Kidney (tissue), 14 donors: ENCODE measurements around the gene SYNPO2. TPM values are rescaled to one million over a fixed set of nuclear protein-coding genes. Genes with fewer than 3 reads are reported as not detected.

Source experiments
- DNase-seq, 5 donors: peaks; one replicate each; pipeline ENCODE4 v3.0.0-alpha.2; 2013 to 2020
- FAIRE-seq: peaks from 2 replicates; lab custom pipeline; 2012; peaks lifted over from hg19 to GRCh38; lab: Jason Lieb, UNC
- H3K27ac ChIP-seq, 2 donors: one replicate each; pipeline ENCODE4 v1.7.0; 2013; ENCODE audit warnings: low read depth in 2 of 2, low read length in 2 of 2, inconsistent platforms in 1 of 2
- H3K27me3 ChIP-seq: one replicate; pipeline ENCODE4 v1.7.1; 2013; ENCODE audit warnings: low read length, inconsistent platforms; ENCODE audit not compliant: control insufficient read depth, insufficient read depth
- H3K36me3 ChIP-seq, 3 donors: one replicate each; pipeline versions ENCODE4 v1.7.0 to v1.7.1; 2013; ENCODE audit warnings: low read length in 3 of 3, control low read depth in 1 of 3, inconsistent platforms in 1 of 3; ENCODE audit not compliant: insufficient read depth in 3 of 3, control insufficient read depth in 2 of 3
- H3K4me1 ChIP-seq, 3 donors: one replicate each; pipeline versions ENCODE4 v1.7.0 to v1.7.1; 2013; ENCODE audit warnings: low read length in 3 of 3, inconsistent platforms in 1 of 3, low read depth in 1 of 3; ENCODE audit not compliant: control insufficient read depth in 2 of 3, insufficient read depth in 2 of 3
- H3K4me3 ChIP-seq, 3 donors: one replicate each; pipeline versions ENCODE4 v1.7.0 to v1.8.1; 2013; ENCODE audit warnings: low read length in 3 of 3, control low read depth in 1 of 3, inconsistent platforms in 1 of 3
- H3K9ac ChIP-seq, 3 donors: one replicate each; pipeline versions ENCODE4 v1.7.0 to v1.7.1; 2013; ENCODE audit warnings: low read length in 3 of 3, control low read depth in 1 of 3, inconsistent platforms in 1 of 3
- H3K9me3 ChIP-seq, 3 donors: one replicate each; pipeline versions ENCODE4 v1.7.0 to v1.7.1; 2013; ENCODE audit warnings: low read length in 3 of 3, control low read depth in 1 of 3, inconsistent platforms in 1 of 3; ENCODE audit not compliant: control insufficient read depth in 2 of 3, insufficient read depth in 1 of 3
- CTCF ChIP-seq: IDR thresholded peaks from 3 replicates; pipeline ENCODE4 v1.5.1; 2012; ENCODE audit warnings: mild to moderate bottlenecking, moderate library complexity, borderline replicate concordance; ENCODE audit not compliant: insufficient read depth; ENCODE audit errors: extremely low read depth
- intact Hi-C: fragments of 100-400 bp; cut with DNase I; formaldehyde crosslinking; loops from one replicate; pipeline ENCODE4 v1.11.1; 2022
- polyA plus RNA-seq: library from polyadenylated mRNA; stranded (reverse); fragments of 350-450 nt; fragmentation: Illumina TruSeq; extraction: RNeasy Lipid Tissue Mini Kit (QIAGEN cat#74804); gene quantifications from one replicate; pipeline ENCODE4 v1.2.3, GENCODE V29; 2014; ENCODE audit warnings: low read depth, low replicate concordance; ENCODE audit not compliant: insufficient read depth
- total RNA-seq: library from RNA; stranded (reverse); fragmentation: NEBNext Ultra II Directional; extraction: Animal tissue kit (Norgen Biotek cat#: 25700); gene quantifications from one replicate; pipeline ENCODE4 v1.2.1, GENCODE V29; 2021
- donor health status: control.
- donor health status: control.
- donor health status: control.
- donor health status: control.
- donor health status: control.
- donor health status: DM: yes; HTN: yes; CAD: no.
- donor health status: Normal renal cell carcinoma (clear cell type).

The SYNPO2 gene
- total and polyA plus RNA-seq, 2 donors from 2014 or later = 7.5 to 56.5 TPM

GRCh38 chr4:119024102-119024501, 135.4 kb downstream of the SYNPO2 start:
- FAIRE-seq (no peak), DNase-seq (no peak)
- intact Hi-C loops = no loop called here
- no peaks in the 10 kb centered on the region for H3K4me1 ChIP-seq
- no peak overlapping the region for H3K4me3 ChIP-seq
- no peaks in the 10 kb centered on the region for H3K36me3 ChIP-seq
- H3K27ac ChIP-seq = no peak overlapping the region
- no peaks in the 10 kb centered on the region for H3K27me3 ChIP-seq
- H3K9me3 ChIP-seq = no peaks in the 10 kb centered on the region
- H3K9ac ChIP-seq = no peak overlapping the region
- TF ChIP-seq CTCF = no peak

DNA sequence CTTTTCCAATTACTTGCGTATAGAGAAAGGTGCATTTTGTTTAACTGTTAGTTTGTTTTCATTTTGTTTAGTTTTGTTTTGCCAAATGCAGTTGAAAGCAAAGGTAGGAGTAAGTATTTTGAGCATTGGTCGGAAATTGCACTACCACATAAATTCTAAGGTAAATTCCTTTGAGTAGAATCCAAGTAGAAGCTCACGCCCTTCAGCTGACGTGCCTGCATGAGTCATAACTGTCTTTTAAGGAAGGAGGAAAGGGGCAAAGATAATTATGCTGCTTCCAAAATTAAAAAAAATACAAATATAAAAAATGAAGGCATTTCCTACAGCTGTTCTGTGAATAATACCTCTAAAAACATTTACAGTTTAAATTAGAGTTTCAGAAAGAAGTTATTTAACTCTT, 136.8 kb downstream of the SYNPO2 start:
- intact Hi-C loops = no loop called here
- Histone ChIP-seq H3K27me3 (no peaks in the 10 kb centered on the region), H3K9ac (no peak overlapping the region), H3K4me3 (no peak overlapping the region), H3K4me1 (no peaks in the 10 kb centered on the region), H3K36me3 (peaks cover 0 to 2% (median 0%) of the 10 kb centered on the region in 3 donors), H3K27ac (peak overlapping the region; percentile 40 to 66), H3K9me3 (no peaks in the 10 kb centered on the region)
- no peak for DNase-seq
- TF ChIP-seq CTCF = no peak
- no peak for FAIRE-seq

GRCh38 chr4:119025916-119026661, 137.4 kb downstream of the SYNPO2 start:
- DNase-seq (no peak), FAIRE-seq (peak; percentile 66)
- no peak overlapping the region for H3K9ac ChIP-seq
- no peaks in the 10 kb centered on the region for H3K9me3 ChIP-seq
- peaks cover 0 to 2% (median 0%) of the 10 kb centered on the region in 3 donors for H3K36me3 ChIP-seq
- peak overlapping the region in 1 of 3 donors; percentile 1 for H3K4me3 ChIP-seq
- intact Hi-C loops = no loop called here
- no peak for TF ChIP-seq CTCF
- H3K4me1 ChIP-seq = peaks cover 0 to under 1% (median 0%) of the 10 kb centered on the region in 3 donors
- no peaks in the 10 kb centered on the region for H3K27me3 ChIP-seq
- peak overlapping the region; percentile 66 to 84 for H3K27ac ChIP-seq
